Brain microvascular endothelial cell (primary cell): ENCODE data around the gene EXOC3L2.

Source experiments
- DNase-seq: peaks from one replicate; pipeline ENCODE4 v3.0.0-alpha.2; 2020
- H3K27ac ChIP-seq: fragments of 250-450 bp; sonication (Bioruptor Pico); 2 replicates; pipeline ENCODE4 v1.5.1; 2020; ENCODE audit warnings: mild to moderate bottlenecking, moderate library complexity
- H3K27me3 ChIP-seq: fragments of 250-450 bp; sonication (Bioruptor Pico); replicated peaks from 2 replicates; pipeline ENCODE4 v1.5.1; 2020; ENCODE audit warnings: mild to moderate bottlenecking
- H3K36me3 ChIP-seq: fragments of 250-450 bp; sonication (Bioruptor Pico); replicated peaks from 2 replicates; pipeline ENCODE4 v1.5.1; 2020; ENCODE audit warnings: mild to moderate bottlenecking
- H3K4me3 ChIP-seq: 2 replicates; pipeline ENCODE4 v1.5.1; 2011; ENCODE audit warnings: low read depth, mild to moderate bottlenecking, control low read depth, low read length, moderate library complexity
- CTCF ChIP-seq: IDR thresholded peaks from 2 replicates; pipeline ENCODE4 v1.5.1; 2011; ENCODE audit warnings: low read depth, mild to moderate bottlenecking, moderate library complexity, low read length, control low read depth, inconsistent platforms; ENCODE audit errors: missing control alignments
- in situ Hi-C: cut with HindIII; loops from 2 replicates; pipeline ENCODE4 v1.10.0; 2017; ENCODE audit warnings: low sequenced_read_pairs, low pct_ligation_motif_present

Gene EXOC3L2

GRCh38 chr19:45170146-45171106 is 74.8 kb downstream of the EXOC3L2 start:
- H3K27ac ChIP-seq = no peak overlapping the region
- no peak overlapping the region for H3K4me3 ChIP-seq
- DNase-seq = no peak
- in situ Hi-C loops = no loop called here
- H3K27me3 ChIP-seq = no peaks in the 10 kb centered on the region
- TF ChIP-seq CTCF = no peak
- H3K36me3 ChIP-seq = no peaks in the 10 kb centered on the region

DNA sequence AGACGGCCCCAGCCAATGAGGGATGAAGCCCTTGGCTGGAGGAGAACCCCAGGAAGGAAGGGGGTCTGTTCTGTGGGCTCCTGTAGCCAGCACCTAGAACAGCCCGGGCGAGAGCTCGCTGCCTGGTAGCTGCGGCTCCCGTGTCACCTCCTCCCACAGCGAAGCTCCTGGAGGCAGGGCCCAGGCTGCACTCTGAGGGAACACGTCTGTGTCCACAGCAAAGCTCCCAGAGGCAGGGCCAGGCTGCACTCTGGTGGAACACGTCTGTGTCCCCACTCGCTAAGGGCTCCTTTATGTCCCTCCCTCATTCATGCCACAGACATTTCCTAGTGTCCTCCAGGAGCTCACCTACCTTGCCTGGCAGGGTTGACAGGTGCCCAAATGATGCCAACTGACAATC is 75.6 kb downstream of the EXOC3L2 start:
- TF ChIP-seq CTCF = no peak

GRCh38 chr19:45168767-45169351 is 76.3 kb downstream of the EXOC3L2 start:
- no peaks in the 10 kb centered on the region for H3K36me3 ChIP-seq
- H3K27ac ChIP-seq = no peak overlapping the region
- no peaks in the 10 kb centered on the region for H3K27me3 ChIP-seq
- H3K4me3 ChIP-seq = no peak overlapping the region
- in situ Hi-C loops = no loop called here
- no peak for TF ChIP-seq CTCF
- no peak for DNase-seq

More for the DNA sequence above, 75.6 kb downstream of the EXOC3L2 start:
- Histone ChIP-seq H3K27me3 (no peaks in the 10 kb centered on the region), H3K27ac (no peak overlapping the region), H3K4me3 (no peak overlapping the region), H3K36me3 (no peaks in the 10 kb centered on the region)
- in situ Hi-C loops = no loop called here
- DNase-seq = no peak

DNA sequence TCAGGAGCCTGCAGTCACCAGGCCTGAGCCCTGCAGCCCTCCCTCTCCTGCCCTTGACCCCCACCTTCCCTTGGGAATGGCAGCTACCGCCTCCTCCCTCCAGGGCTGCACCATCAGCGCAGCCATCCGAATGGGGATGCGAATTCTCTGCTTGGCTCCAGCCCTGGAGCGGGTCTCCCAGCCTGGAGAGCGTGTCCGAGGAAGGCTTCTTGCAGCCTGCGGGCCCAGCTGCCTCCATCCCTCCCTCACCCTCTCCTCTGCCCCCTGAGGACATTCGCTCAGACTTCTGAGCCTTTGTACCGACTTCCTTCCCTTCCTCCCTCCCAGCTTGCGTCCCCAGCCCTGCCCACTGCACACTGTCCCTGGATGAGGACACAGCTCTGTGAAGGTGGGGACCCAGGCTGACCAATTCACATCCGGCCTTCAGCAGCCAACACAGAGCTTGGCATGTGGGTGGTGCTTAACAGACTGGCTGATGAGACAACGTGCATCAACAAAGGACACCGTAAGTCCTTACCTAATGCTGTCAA is 78.4 kb downstream of the EXOC3L2 start:
- no peaks in the 10 kb centered on the region for H3K27me3 ChIP-seq
- peak; percentile 4 for TF ChIP-seq CTCF
- no peaks in the 10 kb centered on the region for H3K36me3 ChIP-seq
- H3K4me3 ChIP-seq = no peak overlapping the region
- H3K27ac ChIP-seq = no peak overlapping the region
- in situ Hi-C loops = no loop called here
- no peak for DNase-seq

GRCh38 chr19:45164577-45165335 is 80.5 kb downstream of the EXOC3L2 start:
- no peaks in the 10 kb centered on the region for H3K36me3 ChIP-seq
- H3K27ac ChIP-seq = no peak overlapping the region
- DNase-seq = peak; percentile 45
- in situ Hi-C loops = no loop called here
- peaks cover 5% of the 10 kb centered on the region for H3K27me3 ChIP-seq
- H3K4me3 ChIP-seq = no peak overlapping the region
- TF ChIP-seq CTCF = peak; percentile 13
